PFSK-1 (cell line): Measurements from ENCODE around the gene SPX.

Source experiments
- POLR2AphosphoS5 ChIP-seq: IDR thresholded peaks from 2 replicates; pipeline ENCODE4 v1.6.1; 2012; ENCODE audit warnings: low read depth, mild to moderate bottlenecking, control low read depth, low read length, moderate library complexity
- SIN3A ChIP-seq: IDR thresholded peaks from 2 replicates; pipeline ENCODE4 v1.6.1; 2012; ENCODE audit warnings: mild to moderate bottlenecking, low read length, moderate library complexity, borderline replicate concordance; ENCODE audit not compliant: insufficient read depth
- TAF1 ChIP-seq: IDR thresholded peaks from 2 replicates; pipeline ENCODE4 v1.6.1; 2012; ENCODE audit warnings: low read length, control low read depth, borderline replicate concordance; ENCODE audit not compliant: insufficient read depth

DNA sequence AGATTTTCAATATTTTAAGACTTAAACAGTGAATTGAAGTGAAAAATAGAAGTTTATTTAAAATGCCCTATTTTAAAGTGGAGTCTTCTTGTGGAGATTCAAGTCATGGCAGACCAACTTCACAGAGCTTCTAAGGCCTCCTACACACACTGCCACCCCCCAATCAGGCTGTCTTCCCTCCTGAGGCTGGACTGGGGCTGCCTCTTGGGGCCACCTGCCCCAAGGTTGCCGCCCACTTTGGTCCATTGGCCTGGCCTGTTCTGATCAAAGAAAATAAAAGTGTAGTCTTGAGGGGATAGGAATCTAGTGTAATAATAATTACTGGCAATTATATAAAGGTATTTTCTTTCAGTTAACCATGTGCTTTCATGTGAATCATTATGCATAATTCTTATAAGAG lies 23.2 kb upstream of the SPX start:
- TF ChIP-seq TAF1: no peak
- TF ChIP-seq POLR2AphosphoS5: no peak
- no peak for TF ChIP-seq SIN3A
